Stimulated activated CD8-positive, alpha-beta memory T cell treated with anti-CD3 and anti-CD28 coated beads, Interleukin-15, amount 100 ng/mL, for 24 hours (primary cell): Measurements from ENCODE around the gene VIT.

Experiments used
- DNase-seq: peaks from one replicate; pipeline ENCODE4 v3.0.0-alpha.2; 2020; ENCODE audit warnings: low read depth

The VIT gene

GRCh38 chr2:36710858-36711515, 14.5 kb downstream of the VIT start:
- DNase-seq = no peak

GRCh38 chr2:36711741-36712314, 15.3 kb downstream of the VIT start:
- DNase-seq = no peak

GRCh38 chr2:36713310-36713709, 16.8 kb downstream of the VIT start:
- no peak for DNase-seq

GRCh38 chr2:36716111-36716510, 19.6 kb downstream of the VIT start:
- no peak for DNase-seq

- DNase-seq = no peak
These were observed 21.2 kb downstream of the VIT start for GRCh38 chr2:36717603-36718266.

GRCh38 chr2:36727550-36727949, 31.0 kb downstream of the VIT start:
- DNase-seq = no peak

- DNase-seq = no peak
These were observed 32.6 kb downstream of the VIT start for GRCh38 chr2:36729067-36729466.

GRCh38 chr2:36731941-36732672, 35.6 kb downstream of the VIT start:
- no peak for DNase-seq

- DNase-seq = no peak
These were observed 36.1 kb downstream of the VIT start for GRCh38 chr2:36732673-36733036.

GRCh38 chr2:36733215-36733614, 36.7 kb downstream of the VIT start:
- no peak for DNase-seq

GRCh38 chr2:36734304-36734703, 37.8 kb downstream of the VIT start:
- DNase-seq = no peak

- DNase-seq = no peak
These were observed 40.7 kb downstream of the VIT start for GRCh38 chr2:36737131-36737750.

GRCh38 chr2:36740061-36740460, 43.6 kb downstream of the VIT start:
- no peak for DNase-seq

- DNase-seq = no peak
These were observed 44.8 kb downstream of the VIT start for GRCh38 chr2:36741188-36741837.

GRCh38 chr2:36743954-36744353, 47.4 kb downstream of the VIT start:
- no peak for DNase-seq

- DNase-seq = no peak
These were observed 51.7 kb downstream of the VIT start for GRCh38 chr2:36748166-36748565.

GRCh38 chr2:36750101-36750500, 53.6 kb downstream of the VIT start:
- no peak for DNase-seq

GRCh38 chr2:36753706-36754221, 57.3 kb downstream of the VIT start:
- DNase-seq = no peak

GRCh38 chr2:36754578-36754977, 58.1 kb downstream of the VIT start:
- no peak for DNase-seq

- no peak for DNase-seq
These were observed 59.9 kb downstream of the VIT start for GRCh38 chr2:36756438-36756837.

- DNase-seq = no peak
These were observed 66.4 kb downstream of the VIT start for GRCh38 chr2:36762764-36763490.
